ENCODE measurements around the gene EHHADH. TPM values are rescaled to one million over a fixed set of nuclear protein-coding genes. Genes with fewer than 3 reads are reported as not detected.

Gene EHHADH
- 2.5 and 4.2 TPM in 2 replicates for polyA plus RNA-seq (2012; rRNA removed)
- 3.7 and 4.1 TPM in 2 replicates for polyA plus RNA-seq (2012; cell fraction: cytosol; rRNA removed)
- polyA plus RNA-seq (2012; cell fraction: nucleus; rRNA removed): 2.0 and 3.0 TPM in 2 replicates

GRCh38 chr3:185253645-185254410, at the start of gene EHHADH:
EHHADH (minus strand) TSS chr3:185254049; CDS start chr3:185254022, 27 bp downstream.
- no peaks in the 10 kb centered on the region for H3K79me2 ChIP-seq (ENCODE audit: insufficient read depth)
- H3K4me2 ChIP-seq: peak within 1 kb of the TSS; percentile 72
- H3K9ac ChIP-seq: peak within 1 kb of the TSS; percentile 79
- peak within 1 kb of the TSS; percentile 100 for H2AFZ ChIP-seq (ENCODE audit: low read depth)
- H3F3A ChIP-seq (replicated peaks; ENCODE audit: insufficient read depth): no peaks in the 10 kb centered on the region
- no peaks in the 10 kb centered on the region for H3K9me3 ChIP-seq
- 9% methylated on average over 33 of the region's 53 CpGs for WGBS (ENCODE audit: low lambda C conversion rate)
- no peaks in the 10 kb centered on the region for H4K20me1 ChIP-seq (ENCODE audit: insufficient read depth)
- POLR2A ChIA-PET: no interaction called here
- H3K4me3 ChIP-seq (ENCODE audit: low read depth in 2 of 2, low read length in 1 of 2): peak within 1 kb of the TSS; percentile 73 to 79
- CTCF ChIA-PET: interaction anchor here (0.8 to 1.3 kb wide), 3 partner anchors 15 to 17 kb away, joined by 3 to 5 read pairs (median 3); no protein-coding TSS in a partner anchor
- DNase-seq: peak; percentile 93
- no peaks in the 10 kb centered on the region for H3K36me3 ChIP-seq (replicated peaks in 1 of 2; ENCODE audit: control insufficient read depth in 1 of 2, insufficient read depth in 2 of 2, low read length in 1 of 2)
- no peaks in the 10 kb centered on the region for H3K9me2 ChIP-seq
- H3K27me3 ChIP-seq (ENCODE audit: insufficient read depth): no peaks in the 10 kb centered on the region
- peak within 1 kb of the TSS in 1 of 2 experiments; percentile 66; a peak in 1 of 4 replicates for H3K27ac ChIP-seq (ENCODE audit: low read depth in 2 of 2, low read length in 1 of 2)
- peaks cover 0 to 2% of the 10 kb centered on the region in 2 experiments; a peak in 2 of 4 replicates for H3K4me1 ChIP-seq (ENCODE audit: control insufficient read depth in 1 of 2, insufficient read depth in 2 of 2, low read depth in 1 of 2, low read length in 1 of 2)
- TF ChIP-seq NRF1 (IDR thresholded peaks at IDR 0.05; ENCODE audit: low read depth, low read length): no peak
- no peak for TF ChIP-seq RXRA (IDR thresholded peaks at IDR 0.05; ENCODE audit: borderline replicate concordance, low read depth)
- no peak for TF ChIP-seq RCOR1 (IDR thresholded peaks at IDR 0.05; ENCODE audit: low read length)
- TF ChIP-seq YY1 (IDR thresholded peaks at IDR 0.05; ENCODE audit: low read depth): peak; percentile 76
- TF ChIP-seq REST (IDR thresholded peaks at IDR 0.05; ENCODE audit: low read depth, low read length): no peak
- TF ChIP-seq MEF2A (IDR thresholded peaks at IDR 0.05; ENCODE audit: borderline replicate concordance, low read depth): no peak
- no peak for TF ChIP-seq USF2 (IDR thresholded peaks at IDR 0.05; ENCODE audit: borderline replicate concordance, low read depth, low read length)
- no peak for TF ChIP-seq SMC3 (IDR thresholded peaks at IDR 0.05; ENCODE audit: low read depth, low read length)
- TF ChIP-seq TAF1 (IDR thresholded peaks at IDR 0.05; ENCODE audit: borderline replicate concordance, low read depth, low read length): peak; percentile 76; the same call in 1 of the 2 replicates
- no peak for TF ChIP-seq ZBTB33 (IDR thresholded peaks at IDR 0.05; ENCODE audit: borderline replicate concordance, low read depth)
- TF ChIP-seq RAD21 (IDR thresholded peaks at IDR 0.05; ENCODE audit: low read length): no peak
- peak; percentile 64; the same call in 1 of the 2 replicates for TF ChIP-seq MXI1 (IDR thresholded peaks at IDR 0.05; ENCODE audit: low read depth, low read length)
- no peak for TF ChIP-seq FOSL2 (IDR thresholded peaks at IDR 0.05; ENCODE audit: borderline replicate concordance, low read depth)
- TF ChIP-seq EP300 (IDR thresholded peaks at IDR 0.05; ENCODE audit: borderline replicate concordance in 1 of 2, low read depth in 1 of 2, low read length in 1 of 2): no peak
- 0 out of 2 replicates have a peak, but pooled peaks have one; percentile 19 for TF ChIP-seq GABPA (IDR thresholded peaks at IDR 0.05; ENCODE audit: low read depth)
- TF ChIP-seq NFIC (IDR thresholded peaks at IDR 0.05; ENCODE audit: borderline replicate concordance): no peak
- TF ChIP-seq CHD2 (IDR thresholded peaks at IDR 0.05; ENCODE audit: low read length, partially characterized antibody): peak; percentile 23
- no peak for TF ChIP-seq JUND (IDR thresholded peaks at IDR 0.05)
- TF ChIP-seq GATA2 (CRISPR knock-in tag; IDR thresholded peaks at IDR 0.05): no peak
- no peak for TF ChIP-seq FOXM1 (IDR thresholded peaks at IDR 0.05; ENCODE audit: low read depth)
- no peak for TF ChIP-seq IRF3 (IDR thresholded peaks at IDR 0.05; ENCODE audit: low read depth, low read length)
- no peak for TF ChIP-seq CTCF (IDR thresholded peaks at IDR 0.05)
- TF ChIP-seq ELF1 (IDR thresholded peaks at IDR 0.05): no peak; the same call in 1 of the 2 replicates
